GM11168 (cell line): Measurements from ENCODE around the gene PAEP.

Source experiments
- in situ Hi-C: fragments of 300-500 bp; cut with MboI; formaldehyde crosslinking; loops from one replicate; pipeline ENCODE4 v1.12.0; 2022; ENCODE audit warnings: low sequenced_read_pairs; ENCODE audit not compliant: unreplicated experiment

Gene PAEP

DNA sequence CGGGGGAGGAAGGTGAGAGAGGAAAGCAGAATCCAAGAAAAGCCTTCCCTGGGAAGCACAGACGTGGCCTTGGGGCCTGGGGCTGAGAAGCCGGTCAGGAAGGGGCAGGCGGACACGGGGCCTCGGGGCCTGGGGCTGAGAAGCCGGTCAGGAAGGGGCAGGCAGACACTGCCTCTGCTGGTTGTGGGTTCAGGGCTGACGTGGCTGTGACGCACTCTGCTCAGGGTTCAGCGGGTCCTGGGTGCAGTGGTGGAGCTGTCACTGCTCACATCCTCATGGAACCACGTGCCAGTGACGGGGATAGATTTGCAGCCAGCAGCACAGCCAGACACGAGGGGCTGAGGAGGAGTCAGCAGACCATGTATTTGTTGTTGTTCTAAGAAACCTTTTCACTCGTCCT, 12.8 kb downstream of the PAEP start:
- in situ Hi-C loops = no loop called here

DNA sequence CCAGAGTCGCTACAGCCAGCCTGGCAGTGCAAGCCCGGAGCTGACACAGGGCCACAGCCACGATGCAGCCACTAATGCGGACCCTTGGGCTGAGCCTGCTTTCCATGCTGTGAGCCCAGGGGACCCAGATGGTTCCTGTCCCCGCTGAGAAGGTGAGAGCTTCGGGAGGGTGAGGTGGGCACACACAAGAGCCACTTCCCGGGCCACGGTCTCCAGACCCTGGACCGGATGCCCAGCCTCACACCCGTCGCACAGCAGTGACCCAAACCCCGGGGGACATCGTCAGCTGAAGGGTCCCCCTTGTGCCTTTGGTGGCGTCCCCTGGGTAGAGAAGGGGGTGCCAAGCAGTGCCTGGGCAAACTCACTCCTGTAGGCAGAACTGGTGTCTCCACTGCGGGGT, 13.4 kb downstream of the PAEP start:
- in situ Hi-C loops = no loop called here

- in situ Hi-C loops = no loop called here
Observed at GRCh38 chr9:135575995-135576631, 14.6 kb downstream of the PAEP start.

DNA sequence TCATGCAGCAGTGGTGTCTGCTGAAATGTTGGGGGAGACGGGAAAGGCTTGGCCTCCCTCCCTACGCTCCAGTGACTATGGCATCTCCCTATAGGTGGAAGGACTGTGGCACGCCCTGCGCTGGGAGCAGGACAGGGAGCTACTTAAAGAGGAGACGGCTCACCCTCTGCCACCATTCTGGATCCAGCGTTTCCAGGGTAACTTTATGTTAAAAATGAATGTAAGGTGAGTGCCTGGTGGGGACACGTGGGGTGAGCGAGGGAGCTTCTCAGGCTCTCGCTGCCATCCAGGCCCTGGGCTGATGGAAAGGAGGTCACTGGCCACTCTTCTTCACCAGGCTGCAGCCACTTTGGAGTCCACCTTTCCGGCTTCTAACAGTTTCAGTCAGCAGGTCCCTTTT, 15.7 kb downstream of the PAEP start:
- in situ Hi-C loops = no loop called here

DNA sequence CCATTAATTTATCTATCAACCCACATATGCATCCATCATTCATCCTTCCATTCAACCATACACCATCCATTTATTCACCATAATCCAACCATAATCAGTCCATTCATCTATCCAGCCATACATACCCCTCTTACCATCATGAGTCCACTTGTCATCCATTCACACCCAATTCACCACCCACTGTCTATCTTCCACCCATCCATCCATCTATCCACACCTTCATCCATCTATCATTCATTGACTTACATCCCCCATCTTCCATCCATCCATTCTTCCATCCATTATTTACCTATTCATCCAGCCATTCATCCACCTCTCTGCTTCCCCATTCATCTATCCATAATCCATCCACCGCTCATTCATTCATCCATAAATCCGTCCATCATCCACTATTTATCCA, 17.8 kb downstream of the PAEP start:
- in situ Hi-C loops = no loop called here

DNA sequence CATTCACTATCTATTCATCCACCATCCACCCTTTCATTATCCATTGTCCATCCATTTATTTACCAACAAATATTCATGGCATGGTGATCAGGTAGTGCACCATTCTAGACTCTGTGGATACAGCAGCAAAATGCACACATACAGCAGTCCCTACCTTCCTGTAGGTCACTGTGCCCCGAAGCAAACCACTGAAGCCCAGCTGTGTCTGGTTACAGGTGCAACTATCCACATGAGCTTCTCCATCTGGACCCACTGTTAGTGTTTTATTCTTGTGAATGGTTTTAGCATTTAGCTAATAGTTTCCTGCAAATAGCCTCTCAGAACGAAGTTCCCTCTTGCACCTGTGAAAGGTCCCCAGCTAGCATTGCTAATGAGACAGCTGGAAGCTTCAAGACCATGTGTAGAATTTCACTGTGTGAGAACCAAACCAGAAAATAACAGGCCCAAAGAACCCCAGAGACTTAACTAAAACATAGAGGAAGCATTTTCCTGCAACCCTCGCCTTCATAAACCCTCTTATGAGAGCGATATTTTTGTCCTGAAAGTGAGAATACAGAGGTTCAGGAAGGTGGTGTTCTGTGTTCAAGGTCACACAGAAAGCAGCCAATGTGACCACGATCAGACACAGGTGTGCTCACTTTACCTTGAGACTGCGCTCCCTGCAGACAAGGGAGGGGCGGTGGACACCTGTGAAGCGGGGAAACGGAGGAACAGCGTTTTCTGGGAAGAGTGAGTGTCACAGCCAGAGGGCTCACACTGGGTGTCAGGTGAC, 18.5 kb downstream of the PAEP start:
- in situ Hi-C loops = no loop called here

- in situ Hi-C loops = no loop called here
Observed at GRCh38 chr9:135580664-135581380, 19.3 kb downstream of the PAEP start.

- in situ Hi-C loops = no loop called here
Observed at GRCh38 chr9:135581636-135582426, 20.3 kb downstream of the PAEP start.

DNA sequence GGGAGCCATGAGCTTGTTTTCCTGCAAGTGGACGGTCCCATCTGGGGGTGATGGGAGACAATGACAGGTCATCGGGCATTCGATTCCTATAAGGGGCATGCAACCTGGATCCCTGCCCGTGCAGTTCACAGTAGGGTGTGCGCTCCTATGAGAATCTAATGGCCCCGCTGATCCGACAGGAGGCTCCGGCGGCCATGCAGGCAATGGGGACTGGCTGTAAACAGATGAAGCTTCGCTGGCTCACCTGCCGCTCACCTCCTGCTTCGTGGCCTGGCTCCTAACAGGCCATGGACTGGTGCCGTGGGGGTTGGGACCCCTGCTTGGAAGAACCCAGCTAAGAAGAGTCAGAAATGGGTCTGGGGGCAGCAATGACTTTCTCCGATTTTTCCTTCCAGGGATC, 21.0 kb downstream of the PAEP start:
- in situ Hi-C loops = no loop called here

DNA sequence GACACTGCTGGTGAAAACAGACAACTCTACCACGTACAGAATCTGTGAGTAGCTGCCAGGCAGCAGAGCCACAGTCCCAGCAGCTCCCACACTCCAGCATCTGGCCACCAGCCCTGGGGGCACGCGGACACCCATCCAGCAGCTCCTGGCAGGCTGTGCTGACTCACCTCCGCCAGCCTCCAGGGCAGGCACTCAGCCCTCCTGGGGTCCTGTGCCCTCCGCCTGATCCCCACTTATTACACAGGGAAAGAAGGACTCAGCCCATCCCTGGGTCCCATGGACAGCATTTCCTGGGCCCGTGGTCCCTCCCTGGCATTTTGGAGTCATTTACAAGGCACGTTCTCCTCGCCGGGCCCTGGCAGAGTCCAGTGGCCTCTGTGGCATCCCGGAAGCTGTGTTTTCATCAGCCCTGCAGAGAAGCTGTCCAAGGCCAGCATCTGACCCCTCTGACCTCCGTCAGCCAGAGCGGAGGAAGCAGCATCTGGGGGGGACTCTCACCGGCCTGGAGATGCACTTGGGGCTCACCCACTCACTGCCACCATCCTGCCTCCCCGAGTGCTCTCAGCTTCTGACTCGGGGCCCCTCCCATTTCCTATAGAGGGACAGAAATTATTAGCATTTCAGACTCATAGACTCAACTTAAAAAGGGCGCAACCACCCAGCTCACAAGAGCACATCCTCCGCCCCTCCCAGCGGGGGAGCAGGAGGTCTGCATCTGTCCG, 21.6 kb downstream of the PAEP start:
- in situ Hi-C loops = no loop called here

- in situ Hi-C loops = no loop called here
Observed at GRCh38 chr9:135583688-135584011, 22.1 kb downstream of the PAEP start.

DNA sequence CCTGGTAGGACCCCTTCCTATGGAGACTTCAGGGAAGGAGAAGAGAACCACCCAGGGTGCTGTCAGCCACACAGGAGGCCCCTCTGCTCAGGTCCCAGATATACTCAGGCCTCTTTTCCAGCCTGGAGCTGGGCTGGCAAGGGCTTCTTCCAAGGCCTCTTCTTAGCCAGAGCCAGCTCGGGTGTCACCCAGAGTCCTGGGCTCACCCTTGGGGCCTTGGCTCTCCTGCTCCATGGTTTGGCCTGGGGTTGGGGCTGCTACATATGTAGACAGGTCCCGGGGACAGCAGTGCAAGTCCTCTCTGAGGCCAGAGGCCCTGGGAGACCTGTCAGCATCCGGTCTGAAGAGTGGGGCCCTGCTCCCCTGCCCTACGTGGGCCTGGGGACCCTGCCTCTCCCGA, 22.8 kb downstream of the PAEP start:
- in situ Hi-C loops = no loop called here

GRCh38 chr9:135584934-135585333, 23.4 kb downstream of the PAEP start:
- in situ Hi-C loops = no loop called here

DNA sequence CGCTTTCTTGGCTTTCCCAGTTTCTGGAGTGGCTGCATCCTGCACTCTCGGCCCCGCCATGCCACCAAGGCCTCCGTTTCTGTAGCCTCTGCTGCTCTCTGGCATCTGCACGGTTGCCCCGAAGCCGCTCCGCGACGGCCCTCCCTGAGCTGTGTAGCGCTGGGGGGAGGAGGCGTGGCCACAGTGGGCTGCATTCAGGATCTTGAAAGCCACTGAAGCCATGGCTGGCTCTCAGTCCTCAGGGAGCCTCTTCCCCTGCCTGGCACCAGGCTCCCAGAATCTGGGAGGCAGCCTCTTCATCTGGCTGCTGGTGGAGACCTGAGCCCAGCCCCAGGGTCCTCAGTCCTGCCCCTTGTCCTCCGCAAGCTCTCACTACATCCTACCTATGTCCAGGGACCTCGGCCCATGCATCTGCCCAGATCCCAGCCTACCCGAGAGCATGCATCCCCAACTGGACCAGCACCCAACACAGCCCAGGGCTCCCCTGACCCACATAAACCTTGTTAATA, 25.1 kb downstream of the PAEP start:
- in situ Hi-C loops = no loop called here

GRCh38 chr9:135587658-135588057, 26.1 kb downstream of the PAEP start:
- in situ Hi-C loops = no loop called here

- in situ Hi-C loops = no loop called here
Observed at GRCh38 chr9:135588371-135588770, 26.8 kb downstream of the PAEP start.

- in situ Hi-C loops = no loop called here
Observed at GRCh38 chr9:135588886-135589595, 27.5 kb downstream of the PAEP start.

DNA sequence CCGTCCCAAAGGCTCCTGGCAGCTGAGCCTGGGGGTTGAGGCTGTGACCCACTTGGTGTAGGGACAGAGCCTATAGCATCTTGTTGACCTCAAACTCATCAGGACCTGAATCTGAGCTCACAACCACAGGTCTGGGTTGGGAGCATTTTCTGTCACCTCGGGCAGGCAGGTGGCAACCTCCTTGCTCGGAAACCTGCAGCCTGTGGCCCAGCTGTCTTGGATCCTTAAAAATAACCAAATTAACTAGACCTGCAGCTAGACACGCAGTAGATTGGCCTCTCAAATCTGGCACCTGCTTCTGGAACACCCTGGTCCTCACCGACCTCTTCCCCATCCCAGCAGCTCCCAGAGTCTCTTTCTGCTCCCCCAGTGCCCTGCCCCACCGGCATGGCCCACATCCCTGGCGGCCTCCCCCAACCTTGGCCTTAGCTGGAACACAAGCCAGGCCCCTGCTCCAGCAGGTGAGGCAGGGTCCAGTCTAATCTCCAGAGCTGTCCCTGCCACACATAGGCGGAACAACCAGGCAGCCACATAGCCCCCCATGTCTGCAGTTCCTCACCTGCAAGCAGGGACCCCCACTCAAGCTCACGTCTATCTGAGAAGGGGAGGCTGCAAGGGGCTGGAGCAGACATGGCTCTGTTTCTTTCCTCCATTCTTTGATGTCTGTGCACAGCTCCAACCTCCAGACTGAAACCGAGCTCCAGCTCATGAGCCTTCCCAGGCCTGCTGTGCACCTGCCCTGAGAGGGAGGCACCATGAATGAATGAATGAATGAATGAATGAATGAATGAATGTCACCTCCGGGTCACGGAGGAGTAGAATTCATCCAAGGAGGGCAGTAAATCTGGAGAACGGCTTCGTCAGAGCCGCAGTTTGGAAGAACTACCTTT, 28.3 kb downstream of the PAEP start:
- in situ Hi-C loops = no loop called here
